ENCODE measurements around the gene DYNLT4. TPM values are rescaled to one million over a fixed set of nuclear protein-coding genes. Genes with fewer than 3 reads are reported as not detected.
A peak's percentile ranks its signal among the peaks of the same experiment; 100 is the strongest.

Gene DYNLT4
- total and polyA plus RNA-seq, 2 of the 13 experiments (the other 11 are each of a cell fraction or from before 2014, with no cell fraction given) = 0.77 TPM; not detected in 1

DNA sequence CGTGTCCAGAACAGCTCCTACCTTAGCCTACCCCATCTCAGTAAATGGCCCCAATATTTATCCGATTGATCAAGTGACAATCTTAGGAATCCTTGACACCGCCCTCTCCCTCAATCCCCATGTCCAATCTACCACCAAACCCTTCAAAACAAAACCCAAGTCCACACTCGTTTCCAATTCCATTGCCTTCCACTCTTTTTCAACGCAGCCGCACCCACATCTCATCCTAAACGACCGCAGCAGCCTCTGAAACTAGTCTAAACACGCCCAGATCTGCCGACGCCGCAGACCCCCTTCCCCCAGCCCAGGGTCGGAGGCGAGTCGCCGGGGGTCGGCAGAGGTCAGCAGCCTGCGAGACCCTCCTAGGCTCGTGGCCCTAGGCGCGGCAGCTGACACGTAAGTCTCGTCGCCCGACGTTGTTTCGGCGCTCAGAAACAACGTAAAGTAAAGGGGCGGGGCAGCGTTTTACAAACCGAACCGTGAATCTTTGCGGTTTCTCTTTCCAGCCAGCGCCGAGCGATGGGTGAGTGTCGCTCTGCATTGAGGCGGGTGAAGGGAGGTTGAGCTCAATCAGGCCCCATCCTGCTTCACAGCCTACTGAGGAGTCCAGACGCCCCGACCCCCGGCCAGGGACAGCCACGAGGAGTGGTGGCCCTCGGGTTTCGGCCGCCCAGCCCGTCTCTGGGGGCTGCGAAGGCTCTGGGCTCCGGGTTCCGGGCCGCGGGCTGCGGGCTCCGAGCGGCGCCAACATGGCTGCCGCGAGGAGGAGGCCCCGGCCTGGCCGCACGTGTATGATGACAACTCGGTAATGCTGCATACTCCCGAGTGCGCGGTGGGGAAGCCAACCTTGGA, 31.8 kb downstream of the DYNLT4 start, which contains the start of gene RPS8 (continued):
- peak; percentile 61; the same call in 1 of the 2 replicates for TF ChIP-seq BRD4 (CRISPR knock-in tag; IDR thresholded peaks at IDR 0.05)
- TF ChIP-seq, protein P1, sequence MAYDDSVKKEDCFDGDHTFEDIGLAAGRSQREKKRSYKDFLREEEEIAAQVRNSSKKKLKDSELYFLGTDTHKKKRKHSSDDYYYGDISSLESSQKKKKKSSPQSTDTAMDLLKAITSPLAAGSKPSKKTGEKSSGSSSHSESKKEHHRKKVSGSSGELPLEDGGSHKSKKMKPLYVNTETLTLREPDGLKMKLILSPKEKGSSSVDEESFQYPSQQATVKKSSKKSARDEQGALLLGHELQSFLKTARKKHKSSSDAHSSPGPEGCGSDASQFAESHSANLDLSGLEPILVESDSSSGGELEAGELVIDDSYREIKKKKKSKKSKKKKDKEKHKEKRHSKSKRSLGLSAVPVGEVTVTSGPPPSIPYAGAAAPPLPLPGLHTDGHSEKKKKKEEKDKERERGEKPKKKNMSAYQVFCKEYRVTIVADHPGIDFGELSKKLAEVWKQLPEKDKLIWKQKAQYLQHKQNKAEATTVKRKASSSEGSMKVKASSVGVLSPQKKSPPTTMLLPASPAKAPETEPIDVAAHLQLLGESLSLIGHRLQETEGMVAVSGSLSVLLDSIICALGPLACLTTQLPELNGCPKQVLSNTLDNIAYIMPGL (CRISPR knock-in tag; IDR thresholded peaks at IDR 0.05; ENCODE audit: borderline replicate concordance in 1 of 2, low read depth in 1 of 2) = peak; percentile 60 to 93; a peak in 3 of 4 replicates
- TF ChIP-seq, protein P2, sequence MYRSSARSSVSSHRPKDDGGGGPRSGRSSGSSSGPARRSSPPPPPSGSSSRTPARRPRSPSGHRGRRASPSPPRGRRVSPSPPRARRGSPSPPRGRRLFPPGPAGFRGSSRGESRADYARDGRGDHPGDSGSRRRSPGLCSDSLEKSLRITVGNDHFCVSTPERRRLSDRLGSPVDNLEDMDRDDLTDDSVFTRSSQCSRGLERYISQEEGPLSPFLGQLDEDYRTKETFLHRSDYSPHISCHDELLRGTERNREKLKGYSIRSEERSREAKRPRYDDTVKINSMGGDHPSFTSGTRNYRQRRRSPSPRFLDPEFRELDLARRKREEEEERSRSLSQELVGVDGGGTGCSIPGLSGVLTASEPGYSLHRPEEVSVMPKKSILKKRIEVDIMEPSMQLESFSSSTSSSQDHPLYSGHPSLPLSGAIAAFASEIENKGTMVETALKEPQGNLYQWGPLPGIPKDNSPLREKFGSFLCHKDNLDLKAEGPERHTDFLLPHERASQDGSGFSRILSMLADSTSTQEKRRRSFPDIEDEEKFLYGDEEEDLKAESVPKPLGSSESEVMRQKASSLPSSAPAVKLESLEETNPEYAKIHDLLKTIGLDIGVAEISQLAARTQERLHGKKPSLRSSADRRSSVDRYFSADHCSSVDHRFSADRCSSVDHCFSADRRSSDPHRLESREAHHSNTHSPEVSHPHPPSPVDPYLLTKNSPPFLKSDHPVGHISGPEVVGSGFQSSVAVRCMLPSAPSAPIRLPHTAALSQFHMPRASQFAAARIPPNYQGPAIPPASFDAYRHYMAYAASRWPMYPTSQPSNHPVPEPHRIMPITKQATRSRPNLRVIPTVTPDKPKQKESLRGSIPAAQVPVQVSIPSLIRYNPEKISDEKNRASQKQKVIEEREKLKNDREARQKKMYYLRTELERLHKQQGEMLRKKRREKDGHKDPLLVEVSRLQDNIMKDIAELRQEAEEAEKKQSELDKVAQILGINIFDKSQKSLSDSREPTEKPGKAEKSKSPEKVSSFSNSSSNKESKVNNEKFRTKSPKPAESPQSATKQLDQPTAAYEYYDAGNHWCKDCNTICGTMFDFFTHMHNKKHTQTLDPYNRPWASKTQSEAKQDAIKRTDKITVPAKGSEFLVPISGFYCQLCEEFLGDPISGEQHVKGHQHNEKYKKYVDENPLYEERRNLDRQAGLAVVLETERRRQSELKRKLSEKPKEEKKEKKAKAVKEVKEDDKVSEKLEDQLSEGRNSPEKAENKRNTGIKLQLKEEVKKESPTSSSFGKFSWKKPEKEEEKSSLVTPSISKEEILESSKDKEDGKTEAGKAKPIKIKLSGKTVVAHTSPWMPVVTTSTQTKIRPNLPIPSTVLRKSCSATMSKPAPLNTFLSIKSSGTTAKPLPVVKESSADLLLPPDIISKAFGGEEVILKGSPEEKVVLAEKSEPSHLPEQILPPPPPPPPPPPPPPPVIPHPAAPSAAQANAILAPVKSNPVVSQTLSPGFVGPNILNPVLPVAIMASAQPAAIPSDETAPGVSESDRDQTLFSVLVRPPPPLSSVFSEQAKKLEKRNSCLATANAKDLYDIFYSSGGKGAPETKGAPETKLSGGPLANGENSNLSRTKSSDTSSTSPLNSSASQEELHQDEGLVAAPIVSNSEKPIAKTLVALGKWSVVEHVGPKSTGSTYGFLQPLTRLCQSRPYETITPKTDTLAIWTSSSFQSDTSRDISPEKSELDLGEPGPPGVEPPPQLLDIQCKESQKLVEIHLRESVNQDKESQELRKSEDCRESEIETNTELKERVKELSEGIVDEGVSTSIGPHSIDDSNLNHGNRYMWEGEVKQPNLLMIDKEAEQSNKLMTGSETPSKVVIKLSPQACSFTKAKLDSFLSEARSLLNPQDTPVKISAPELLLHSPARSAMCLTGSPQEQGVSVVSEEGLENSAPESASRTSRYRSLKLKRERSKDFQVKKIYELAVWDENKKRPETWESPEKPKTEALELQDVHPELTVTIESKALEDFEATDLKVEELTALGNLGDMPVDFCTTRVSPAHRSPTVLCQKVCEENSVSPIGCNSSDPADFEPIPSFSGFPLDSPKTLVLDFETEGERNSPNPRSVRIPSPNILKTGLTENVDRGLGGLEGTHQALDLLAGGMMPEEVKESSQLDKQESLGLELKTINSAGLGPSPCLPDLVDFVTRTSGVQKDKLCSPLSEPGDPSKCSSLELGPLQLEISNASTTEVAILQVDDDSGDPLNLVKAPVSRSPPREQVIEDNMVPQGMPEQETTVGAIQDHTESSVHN (CRISPR knock-in tag; IDR thresholded peaks at IDR 0.05) = no peak
- TF ChIP-seq, protein P3, sequence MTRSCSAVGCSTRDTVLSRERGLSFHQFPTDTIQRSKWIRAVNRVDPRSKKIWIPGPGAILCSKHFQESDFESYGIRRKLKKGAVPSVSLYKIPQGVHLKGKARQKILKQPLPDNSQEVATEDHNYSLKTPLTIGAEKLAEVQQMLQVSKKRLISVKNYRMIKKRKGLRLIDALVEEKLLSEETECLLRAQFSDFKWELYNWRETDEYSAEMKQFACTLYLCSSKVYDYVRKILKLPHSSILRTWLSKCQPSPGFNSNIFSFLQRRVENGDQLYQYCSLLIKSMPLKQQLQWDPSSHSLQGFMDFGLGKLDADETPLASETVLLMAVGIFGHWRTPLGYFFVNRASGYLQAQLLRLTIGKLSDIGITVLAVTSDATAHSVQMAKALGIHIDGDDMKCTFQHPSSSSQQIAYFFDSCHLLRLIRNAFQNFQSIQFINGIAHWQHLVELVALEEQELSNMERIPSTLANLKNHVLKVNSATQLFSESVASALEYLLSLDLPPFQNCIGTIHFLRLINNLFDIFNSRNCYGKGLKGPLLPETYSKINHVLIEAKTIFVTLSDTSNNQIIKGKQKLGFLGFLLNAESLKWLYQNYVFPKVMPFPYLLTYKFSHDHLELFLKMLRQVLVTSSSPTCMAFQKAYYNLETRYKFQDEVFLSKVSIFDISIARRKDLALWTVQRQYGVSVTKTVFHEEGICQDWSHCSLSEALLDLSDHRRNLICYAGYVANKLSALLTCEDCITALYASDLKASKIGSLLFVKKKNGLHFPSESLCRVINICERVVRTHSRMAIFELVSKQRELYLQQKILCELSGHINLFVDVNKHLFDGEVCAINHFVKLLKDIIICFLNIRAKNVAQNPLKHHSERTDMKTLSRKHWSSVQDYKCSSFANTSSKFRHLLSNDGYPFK (CRISPR knock-in tag; IDR thresholded peaks at IDR 0.05; ENCODE audit: borderline replicate concordance) = peak; percentile 84
- peak; percentile 80 for TF ChIP-seq ZNF878 (CRISPR knock-in tag; IDR thresholded peaks at IDR 0.05)
- no peak for TF ChIP-seq CENPT (CRISPR knock-in tag; IDR thresholded peaks at IDR 0.05; ENCODE audit: low read depth)
- peak; percentile 96 for TF ChIP-seq DMAP1 (CRISPR knock-in tag; IDR thresholded peaks at IDR 0.05)
- TF ChIP-seq NFIC (IDR thresholded peaks at IDR 0.05; ENCODE audit: low read length) = 0 out of 2 replicates have a peak, but pooled peaks have one; percentile 18
- TF ChIP-seq ZBTB14 (CRISPR knock-in tag; IDR thresholded peaks at IDR 0.05) = peak; percentile 55; the same call in 1 of the 2 replicates
- no peak for TF ChIP-seq HMG20A (CRISPR knock-in tag; IDR thresholded peaks at IDR 0.05; ENCODE audit: borderline replicate concordance)
- peak; percentile 58; the same call in 1 of the 2 replicates for TF ChIP-seq ZNF225 (CRISPR knock-in tag; IDR thresholded peaks at IDR 0.05)
- TF ChIP-seq ZNF350 (CRISPR knock-in tag; IDR thresholded peaks at IDR 0.05; ENCODE audit: borderline replicate concordance, low read depth) = no peak
- TF ChIP-seq GATAD2A (CRISPR knock-in tag; IDR thresholded peaks at IDR 0.05) = peak; percentile 86
- TF ChIP-seq ZNF83 (CRISPR knock-in tag; IDR thresholded peaks at IDR 0.05; ENCODE audit: borderline replicate concordance) = no peak; the same call in 1 of the 2 replicates
